LNCAP (cell line): ENCODE data around the gene GPC6.

Source experiments
- CTCF ChIP-seq: fragments of 450-650 bp; IDR thresholded peaks from 2 replicates; pipeline ENCODE4 v1.5.1; 2017; ENCODE audit warnings: mild to moderate bottlenecking

Gene GPC6

DNA sequence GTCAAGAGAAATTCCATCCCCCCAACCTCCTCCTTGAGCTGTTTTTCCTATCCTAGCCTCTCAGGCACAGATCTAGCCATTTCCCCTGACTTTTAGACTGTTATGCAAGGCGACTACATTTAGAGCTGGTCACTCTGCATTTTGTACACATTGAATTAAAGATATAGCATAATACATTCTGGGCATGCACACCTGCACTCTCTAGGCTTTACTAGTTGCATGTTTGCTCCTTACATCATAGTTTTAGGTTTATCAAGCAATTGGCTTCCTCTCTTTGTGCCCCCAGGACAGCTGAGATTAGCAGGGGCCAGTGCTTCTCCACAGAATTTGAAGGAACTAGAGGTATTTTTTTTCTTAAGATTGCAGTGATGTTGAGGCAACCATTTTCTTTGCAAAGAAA, 19.5 kb downstream of the GPC6 start:
- no peak for TF ChIP-seq CTCF

DNA sequence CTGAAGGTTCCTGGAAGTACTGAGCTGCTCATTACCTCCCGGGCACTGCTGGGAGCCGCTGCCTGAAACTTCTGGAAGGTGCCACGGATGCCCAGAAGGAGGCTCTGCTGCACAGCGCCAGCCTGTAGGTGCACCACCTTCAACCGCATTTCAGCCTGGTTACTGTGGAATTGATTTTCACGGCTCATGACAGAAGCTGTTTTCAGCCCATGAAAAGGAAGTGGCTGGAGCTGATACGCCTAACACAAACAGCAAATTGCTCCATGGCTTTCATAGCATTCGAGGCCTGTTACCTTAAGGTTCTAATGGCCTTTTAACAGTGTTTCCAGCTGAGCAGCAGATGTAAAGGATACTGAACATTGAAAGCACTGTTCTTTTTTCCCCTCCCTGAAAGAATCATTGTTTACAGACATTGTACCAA, 22.0 kb downstream of the GPC6 start:
- TF ChIP-seq CTCF = no peak

GRCh38 chr13:93249364-93250306, 23.0 kb downstream of the GPC6 start:
- no peak for TF ChIP-seq CTCF

DNA sequence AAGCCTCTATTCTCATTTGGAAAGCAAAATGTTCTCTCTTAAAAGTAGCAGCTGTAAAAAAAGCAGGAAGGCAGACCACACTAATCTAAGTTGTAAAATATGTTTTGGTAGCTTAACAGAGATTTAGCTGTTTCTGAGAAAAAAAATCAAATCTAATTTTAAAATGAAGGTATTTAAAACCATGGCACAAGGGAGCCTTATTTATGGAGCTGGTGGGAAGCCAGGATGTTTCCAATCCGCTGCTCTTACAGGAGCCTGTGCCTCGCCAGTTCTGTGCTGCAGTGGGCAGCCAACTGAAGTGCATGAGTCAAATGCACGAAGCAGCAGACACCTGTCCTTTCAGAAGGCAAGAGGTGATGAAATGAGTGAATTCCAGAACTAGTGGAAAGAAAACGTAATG, 28.2 kb downstream of the GPC6 start:
- no peak for TF ChIP-seq CTCF

- no peak for TF ChIP-seq CTCF
Observed at GRCh38 chr13:93256998-93257397, 30.4 kb downstream of the GPC6 start.

- TF ChIP-seq CTCF = no peak
Observed at GRCh38 chr13:93259527-93260080, 33.0 kb downstream of the GPC6 start.

GRCh38 chr13:93260591-93260990, 34.0 kb downstream of the GPC6 start:
- no peak for TF ChIP-seq CTCF
